NCI-H1105 (cell line): ENCODE results near the gene GLDN.

Source experiments
- DNase-seq: peaks from one replicate; lab custom pipeline; 2025; lab: John Stamatoyannopoulos, UW

The GLDN gene

GRCh38 chr15:51322621-51323296 is 18.7 kb upstream of the GLDN start:
- no peak for DNase-seq

GRCh38 chr15:51323749-51324148 is 17.7 kb upstream of the GLDN start:
- no peak for DNase-seq

GRCh38 chr15:51325167-51325566 is 16.3 kb upstream of the GLDN start:
- DNase-seq: no peak

GRCh38 chr15:51327081-51327480 is 14.4 kb upstream of the GLDN start:
- DNase-seq: no peak

- no peak for DNase-seq
Measured at GRCh38 chr15:51328926-51329325, 12.5 kb upstream of the GLDN start.

- DNase-seq: no peak
Measured at GRCh38 chr15:51331141-51331540, 10.3 kb upstream of the GLDN start.

GRCh38 chr15:51332206-51333147 is 9.0 kb upstream of the GLDN start:
- no peak for DNase-seq

- no peak for DNase-seq
Measured at GRCh38 chr15:51333571-51333970, 7.9 kb upstream of the GLDN start.

- no peak for DNase-seq
Measured at GRCh38 chr15:51334011-51334451, 7.4 kb upstream of the GLDN start.

GRCh38 chr15:51335087-51335486 is 6.4 kb upstream of the GLDN start:
- no peak for DNase-seq

GRCh38 chr15:51335538-51336410 is 5.7 kb upstream of the GLDN start:
- no peak for DNase-seq

- no peak for DNase-seq
Measured at GRCh38 chr15:51338496-51338895, 3.0 kb upstream of the GLDN start, which contains the start of gene CYP19A1. TSS of gene CYP19A1 (minus strand) at chr15:51338596. CDS start at chr15:51242912, 95,684 bp downstream.

GRCh38 chr15:51342227-51342999 is 958 bp downstream of the GLDN start:
- no peak for DNase-seq

- no peak for DNase-seq
Measured at GRCh38 chr15:51343466-51343865, 2.0 kb downstream of the GLDN start.

- no peak for DNase-seq
Measured at GRCh38 chr15:51346136-51346535, 4.7 kb downstream of the GLDN start.

- no peak for DNase-seq
Measured at GRCh38 chr15:51348688-51349087, 7.2 kb downstream of the GLDN start.

GRCh38 chr15:51349156-51349844 is 7.8 kb downstream of the GLDN start:
- no peak for DNase-seq

- DNase-seq: no peak
Measured at GRCh38 chr15:51350723-51351122, 9.3 kb downstream of the GLDN start.

- no peak for DNase-seq
Measured at GRCh38 chr15:51353976-51354375, 12.5 kb downstream of the GLDN start.

GRCh38 chr15:51355096-51355495 is 13.6 kb downstream of the GLDN start:
- no peak for DNase-seq

GRCh38 chr15:51356147-51356546 is 14.7 kb downstream of the GLDN start:
- no peak for DNase-seq
